ENCODE data around the gene PSMB1. TPM values are rescaled to one million over a fixed set of nuclear protein-coding genes. Genes with fewer than 3 reads are reported as not detected.

Gene PSMB1
- total RNA-seq, 2 experiments from 2014 or later: 160 to 198 TPM

Other genes starting within 250 kb of the PSMB1 start
- gene FAM120B, start 246.5 kb downstream of the PSMB1 start, total RNA-seq: 10 to 100 TPM; 20.4 to 26.0 TPM
- gene TBP, start 1.1 kb upstream of the PSMB1 start, total RNA-seq: 10 to 100 TPM; 25.6 to 26.8 TPM
- 10 to 100 TPM; 75.4 to 99.7 TPM for gene PDCD2, start 31.3 kb upstream of the PSMB1 start, total RNA-seq

All from activated CD8-positive, alpha-beta memory T cell treated with anti-CD3 and anti-CD28 coated beads, Interleukin-2, amount 10 ng/mL, durations not matched to agents 7 days and 5 days (primary cell).